ENCODE measurements around the gene KRT73. TPM values are rescaled to one million over a fixed set of nuclear protein-coding genes. Genes with fewer than 3 reads are reported as not detected.

The KRT73 gene
- total and polyA plus RNA-seq, 3 donors from 2014 or later = 0.16 TPM; not detected in 2

- WGBS, 2 donors = 46 to 59% methylated on average over 3 of the region's 3 CpGs
- H3K4me1 ChIP-seq = peaks cover 5% of the 10 kb centered on the region
Observed at GRCh38 chr12:52606096-52606495, 12.3 kb downstream of the KRT73 start.

GRCh38 chr12:52605542-52605941 is 12.8 kb downstream of the KRT73 start:
- no peak overlapping the region for H3K4me3 ChIP-seq
- no peaks in the 10 kb centered on the region for H3K27me3 ChIP-seq
- no peaks in the 10 kb centered on the region for H3K9me3 ChIP-seq
- H3K36me3 ChIP-seq (ENCODE audit: low read depth, missing control alignments) = no peaks in the 10 kb centered on the region
- 93 to 96% methylated on average over 1 of the region's 1 CpG for WGBS, 2 donors
- peaks cover 5% of the 10 kb centered on the region for H3K4me1 ChIP-seq
- no peak for DNase-seq
- H3K27ac ChIP-seq = no peak overlapping the region
- TF ChIP-seq POLR2A (IDR thresholded peaks at IDR 0.05) (no peak), CTCF (IDR thresholded peaks at IDR 0.05) (no peak)
- intact Hi-C loops (cut with DNase I; ENCODE audit: low total_unique reads) = no loop called here

More at GRCh38 chr12:52606096-52606495, 12.3 kb downstream of the KRT73 start:
- Histone ChIP-seq H3K9me3 (no peaks in the 10 kb centered on the region), H3K27me3 (no peaks in the 10 kb centered on the region), H3K4me3 (no peak overlapping the region), H3K36me3 (ENCODE audit: low read depth, missing control alignments) (no peaks in the 10 kb centered on the region), H3K27ac (no peak overlapping the region)
- DNase-seq = no peak
- TF ChIP-seq POLR2A (IDR thresholded peaks at IDR 0.05) (no peak), CTCF (IDR thresholded peaks at IDR 0.05) (no peak)
- intact Hi-C loops (cut with DNase I; ENCODE audit: low total_unique reads) = no loop called here

GRCh38 chr12:52604859-52605258 is 13.5 kb downstream of the KRT73 start:
- Histone ChIP-seq H3K9me3 (no peaks in the 10 kb centered on the region), H3K27ac (no peak overlapping the region), H3K27me3 (no peaks in the 10 kb centered on the region), H3K36me3 (ENCODE audit: low read depth, missing control alignments) (no peaks in the 10 kb centered on the region), H3K4me3 (no peak overlapping the region), H3K4me1 (peaks cover 5% of the 10 kb centered on the region)
- DNase-seq = no peak
- intact Hi-C loops (cut with DNase I; ENCODE audit: low total_unique reads) = no loop called here
- no peak for TF ChIP-seq CTCF (IDR thresholded peaks at IDR 0.05)
- TF ChIP-seq POLR2A (IDR thresholded peaks at IDR 0.05) = no peak

GRCh38 chr12:52603314-52603713 is 15.0 kb downstream of the KRT73 start:
- Histone ChIP-seq H3K9me3 (no peaks in the 10 kb centered on the region), H3K4me3 (no peak overlapping the region), H3K27me3 (no peaks in the 10 kb centered on the region), H3K4me1 (peaks cover 5% of the 10 kb centered on the region), H3K27ac (no peak overlapping the region), H3K36me3 (ENCODE audit: low read depth, missing control alignments) (no peaks in the 10 kb centered on the region)
- intact Hi-C loops (cut with DNase I; ENCODE audit: low total_unique reads) = no loop called here
- TF ChIP-seq POLR2A (IDR thresholded peaks at IDR 0.05) (no peak), CTCF (IDR thresholded peaks at IDR 0.05) (no peak)
- 48 to 67% methylated on average over 2 of the region's 2 CpGs for WGBS, 2 donors
- no peak for DNase-seq

- no peak overlapping the region for H3K4me3 ChIP-seq
- no peaks in the 10 kb centered on the region for H3K36me3 ChIP-seq (ENCODE audit: low read depth, missing control alignments)
- no peak overlapping the region for H3K27ac ChIP-seq
- 83 to 94% methylated on average over 5 of the region's 5 CpGs for WGBS, 2 donors
- no peaks in the 10 kb centered on the region for H3K27me3 ChIP-seq
- DNase-seq = no peak
- H3K9me3 ChIP-seq = no peaks in the 10 kb centered on the region
- intact Hi-C loops (cut with DNase I; ENCODE audit: low total_unique reads) = no loop called here
- H3K4me1 ChIP-seq = peaks cover 5% of the 10 kb centered on the region
- TF ChIP-seq CTCF (IDR thresholded peaks at IDR 0.05) (no peak), POLR2A (IDR thresholded peaks at IDR 0.05) (no peak)
Observed at GRCh38 chr12:52602552-52602951, 15.8 kb downstream of the KRT73 start.
